ENCODE measurements around the gene HAO2.
A peak's percentile ranks its signal among the peaks of the same experiment; 100 is the strongest.
"Not testable (repeated sequence)": the region's sequence is repeated elsewhere in the genome, so short reads cannot be mapped to it uniquely, and the experiment has no call there.

The HAO2 gene

DNA sequence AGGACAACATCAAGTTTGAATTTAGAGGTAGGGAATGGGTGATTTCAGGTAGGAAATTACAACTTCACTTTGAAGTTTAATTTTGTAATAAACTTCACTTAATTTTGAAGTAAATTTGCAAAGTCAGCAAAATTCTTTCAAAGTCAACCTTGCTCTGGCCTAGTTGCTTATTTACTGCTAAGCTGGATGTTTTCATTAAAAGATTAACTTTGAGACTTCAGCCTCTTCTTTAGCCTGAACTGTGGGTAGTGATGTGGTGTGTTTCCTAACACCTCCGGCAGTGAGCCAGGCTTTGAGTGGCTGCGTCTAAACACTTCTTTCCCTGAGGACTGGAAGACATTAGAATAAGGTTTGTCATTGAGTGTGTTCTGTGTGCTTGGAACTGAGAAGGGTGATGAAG lies at the start of gene HAO2:
TSS of gene HAO2 (plus strand) at position 232 of the 400 bp plus-strand sequence. CDS start 12,301 bp downstream, outside the sequence.
- DNase-seq (ENCODE audit: low read depth), result no peak

DNA sequence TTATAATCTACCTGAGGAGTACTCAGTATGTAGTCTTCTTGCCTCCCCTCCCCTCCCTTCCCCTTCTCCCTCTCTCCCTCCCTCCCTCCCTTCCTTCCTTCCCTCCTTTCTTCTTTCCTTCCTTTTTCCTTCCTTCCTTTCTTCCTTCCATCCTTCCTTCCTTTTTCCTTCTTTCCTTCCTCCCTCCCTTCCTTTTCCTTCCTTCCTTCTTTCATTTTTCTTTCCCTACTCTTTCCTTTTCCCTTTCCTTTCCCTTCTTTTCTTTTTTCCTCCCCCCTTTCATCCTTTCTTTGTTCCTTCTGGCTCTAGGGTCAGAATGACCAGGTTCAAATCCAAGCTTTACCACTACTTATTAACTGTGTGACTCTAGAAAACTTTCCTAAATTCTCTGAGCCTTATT lies 48.5 kb upstream of the HAO2 start:
- no peak for DNase-seq (ENCODE audit: low read depth)

DNA sequence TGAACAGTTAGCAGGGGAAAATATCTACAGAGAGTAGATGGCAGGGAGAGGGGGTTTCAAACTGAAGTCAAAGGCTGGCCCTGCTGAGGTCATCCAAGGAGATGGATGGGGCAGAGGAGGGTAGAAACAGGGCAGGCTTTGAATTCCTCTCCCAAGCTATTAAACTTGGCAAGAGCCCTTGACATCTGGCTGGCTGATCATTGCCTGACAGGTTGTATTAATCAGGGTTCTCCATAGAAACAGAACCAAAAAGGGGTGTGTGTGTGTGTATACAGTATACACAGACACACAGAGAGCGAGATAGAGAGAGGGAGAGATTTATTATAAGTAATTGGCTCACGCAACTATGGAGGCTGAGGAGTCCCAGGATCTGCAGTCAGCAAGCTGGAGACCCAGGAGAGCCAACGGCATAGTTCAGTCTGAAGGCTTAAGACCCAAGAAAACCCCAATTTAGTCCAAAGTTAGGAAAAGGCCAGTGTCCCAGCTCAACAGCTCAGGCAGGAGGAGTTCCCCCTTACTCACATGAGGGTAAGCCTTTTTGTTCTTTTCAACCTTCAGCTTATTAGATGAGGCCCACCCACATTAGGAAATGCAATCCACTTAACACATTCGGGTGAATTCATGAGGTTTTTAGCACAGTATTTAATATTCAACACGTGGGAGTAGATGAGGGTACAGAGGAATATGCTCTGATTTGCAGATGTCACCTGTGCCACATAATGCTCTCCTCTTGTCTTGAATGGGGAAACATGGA lies 46.7 kb upstream of the HAO2 start:
- no peak for DNase-seq (ENCODE audit: low read depth)

GRCh38 chr1:119323216-119323982 lies 45.2 kb upstream of the HAO2 start:
- DNase-seq (ENCODE audit: low read depth), result no peak

DNA sequence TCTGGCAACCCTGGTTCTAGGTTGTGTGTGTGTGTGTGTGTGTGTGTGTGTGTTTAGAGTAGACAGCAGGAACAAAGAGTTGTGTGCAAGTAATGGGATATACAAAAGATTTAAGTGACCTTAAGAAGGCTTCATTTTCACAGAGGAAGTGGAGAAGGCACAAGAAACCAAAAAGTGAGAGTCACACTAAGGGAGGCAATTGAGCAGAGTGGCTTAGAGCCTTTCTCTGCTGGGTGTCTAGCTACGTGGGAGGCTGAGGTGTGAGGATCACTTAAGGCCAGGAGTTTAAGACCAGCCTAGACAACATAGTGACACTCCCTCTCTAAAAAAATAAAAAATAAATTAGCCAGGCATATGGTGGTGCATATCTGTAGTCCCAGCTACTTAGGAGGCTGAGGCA lies 44.4 kb upstream of the HAO2 start:
- no peak for DNase-seq (ENCODE audit: low read depth)

GRCh38 chr1:119326251-119326650 lies 42.3 kb upstream of the HAO2 start:
- no peak for DNase-seq (ENCODE audit: low read depth)

GRCh38 chr1:119327094-119327449 lies 41.5 kb upstream of the HAO2 start:
- no peak for DNase-seq (ENCODE audit: low read depth)

- DNase-seq (ENCODE audit: low read depth), result peak; percentile 22
These were observed 41.0 kb upstream of the HAO2 start for GRCh38 chr1:119327450-119328155.

DNA sequence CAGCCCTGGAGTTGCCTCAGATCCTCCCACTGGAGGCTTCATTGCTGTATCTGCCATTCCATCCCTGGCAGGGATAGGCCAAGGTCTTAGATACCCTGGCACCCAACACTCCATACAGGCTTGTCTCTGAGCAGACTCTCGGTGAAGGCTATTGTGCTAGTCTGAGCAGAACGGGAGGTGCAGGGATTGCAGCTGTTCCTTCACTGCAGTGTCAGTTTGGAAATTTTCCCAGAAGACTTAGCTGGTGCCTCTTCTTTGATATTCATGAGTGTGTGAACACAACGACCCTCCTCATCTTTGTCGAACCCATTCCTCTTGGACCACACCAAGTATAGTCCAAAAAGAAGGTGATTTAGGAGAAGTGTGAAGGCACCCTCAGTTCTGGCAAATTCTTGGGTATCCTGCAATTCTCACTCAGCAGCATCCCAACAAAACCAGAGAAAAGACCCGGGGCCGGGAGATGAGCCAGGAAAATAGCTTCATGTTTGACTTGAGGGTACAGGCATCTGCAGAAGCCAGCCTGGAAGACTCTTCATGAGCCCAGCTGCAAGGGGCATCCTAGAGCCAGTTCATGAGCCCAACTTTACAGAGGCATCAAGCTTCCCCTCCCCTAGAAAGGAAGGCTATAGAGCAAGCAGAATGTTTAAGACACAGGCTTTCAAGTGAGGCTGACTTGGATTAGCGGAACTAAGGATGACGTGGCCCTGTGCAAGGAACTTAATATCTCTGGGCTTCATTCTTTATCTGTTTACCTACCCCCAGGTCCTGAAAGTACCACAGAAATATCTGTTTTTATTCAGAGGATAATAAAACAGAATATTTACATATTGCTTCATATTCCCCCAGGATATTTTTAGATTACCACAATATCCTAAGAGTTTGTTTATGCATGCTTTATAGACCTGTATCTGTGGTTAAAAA lies 38.8 kb upstream of the HAO2 start:
- peak; percentile 33 for DNase-seq (ENCODE audit: low read depth)

DNA sequence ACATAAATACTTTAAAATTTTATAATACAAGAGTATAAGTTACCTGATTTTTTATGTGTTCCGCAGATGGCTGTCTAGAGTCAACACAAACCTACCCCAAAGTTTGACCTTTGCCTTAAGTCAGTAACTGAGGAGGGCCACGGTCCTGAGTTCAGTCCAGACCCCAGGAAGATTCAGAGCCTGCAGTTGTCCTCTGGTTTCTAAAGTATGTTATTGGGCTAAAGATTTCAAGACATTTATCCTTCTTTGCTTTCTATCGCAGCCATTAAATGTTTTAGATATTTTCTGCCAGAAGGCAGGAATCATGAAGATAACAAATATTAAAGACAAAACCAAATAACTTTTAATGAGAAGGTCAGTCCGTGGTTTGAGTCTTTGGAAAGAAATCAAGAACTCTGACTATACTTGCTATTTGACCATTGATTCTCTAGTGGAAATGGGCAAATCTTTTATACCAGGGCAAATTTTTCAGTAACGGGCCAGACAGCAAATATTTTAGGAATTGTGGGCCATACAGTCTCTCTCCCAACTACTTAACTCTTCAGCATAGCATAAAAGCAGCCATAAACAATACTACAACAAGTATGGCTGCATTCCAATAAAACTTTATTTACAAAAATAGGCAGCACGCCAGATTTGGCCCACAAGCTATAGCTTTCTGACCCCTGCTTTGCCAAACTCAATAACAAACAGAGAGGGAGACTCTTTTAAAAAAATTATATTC lies 38.0 kb upstream of the HAO2 start:
- DNase-seq (ENCODE audit: low read depth), result no peak

DNA sequence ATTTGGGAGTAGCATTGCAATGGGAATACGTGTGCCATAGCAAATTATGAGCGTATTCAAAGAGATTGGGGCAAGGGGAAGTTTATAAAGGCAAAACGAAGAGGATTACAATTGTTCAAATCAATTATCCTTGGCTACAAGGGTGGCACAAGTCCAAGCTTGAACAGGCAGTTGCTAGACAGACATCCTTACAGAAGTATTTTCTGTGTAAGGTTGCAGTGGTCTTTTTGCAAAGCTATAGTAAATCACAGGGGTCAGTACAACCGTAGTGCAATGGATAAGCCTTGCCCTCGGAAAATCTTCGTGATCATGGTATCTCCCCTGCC lies 37.4 kb upstream of the HAO2 start:
- no peak for DNase-seq (ENCODE audit: low read depth)

GRCh38 chr1:119331915-119332314 lies 36.7 kb upstream of the HAO2 start:
- DNase-seq (ENCODE audit: low read depth), result no peak

- DNase-seq (ENCODE audit: low read depth), result no peak
These were observed 36.0 kb upstream of the HAO2 start for GRCh38 chr1:119332622-119333021.

GRCh38 chr1:119333163-119333896 lies 35.3 kb upstream of the HAO2 start:
- no peak for DNase-seq (ENCODE audit: low read depth)

DNA sequence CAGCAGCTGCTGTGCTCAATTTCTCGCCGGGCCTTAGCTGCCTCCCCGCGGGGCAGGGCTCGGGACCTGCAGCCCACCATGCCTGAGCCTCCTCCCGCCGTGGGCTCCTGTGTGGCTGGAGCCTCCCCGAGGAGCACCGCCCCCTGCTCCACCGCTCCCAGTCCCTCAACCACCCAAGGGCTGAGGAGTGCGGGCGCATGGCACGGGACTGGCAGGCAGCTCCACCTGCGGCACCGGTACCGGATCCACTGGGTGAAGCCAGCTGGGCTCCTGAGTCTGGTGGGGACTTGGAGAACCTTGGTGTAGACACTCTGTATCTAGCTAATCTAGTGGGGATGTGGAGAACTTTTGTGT lies 34.7 kb upstream of the HAO2 start:
- not testable (repeated sequence) for DNase-seq (ENCODE audit: low read depth)

- peak; percentile 57 for DNase-seq (ENCODE audit: low read depth)
These were observed 31.7 kb upstream of the HAO2 start for GRCh38 chr1:119336848-119337247.

GRCh38 chr1:119338004-119338403 lies 30.6 kb upstream of the HAO2 start:
- no peak for DNase-seq (ENCODE audit: low read depth)

GRCh38 chr1:119338757-119339156 lies 29.8 kb upstream of the HAO2 start:
- DNase-seq (ENCODE audit: low read depth), result no peak

DNA sequence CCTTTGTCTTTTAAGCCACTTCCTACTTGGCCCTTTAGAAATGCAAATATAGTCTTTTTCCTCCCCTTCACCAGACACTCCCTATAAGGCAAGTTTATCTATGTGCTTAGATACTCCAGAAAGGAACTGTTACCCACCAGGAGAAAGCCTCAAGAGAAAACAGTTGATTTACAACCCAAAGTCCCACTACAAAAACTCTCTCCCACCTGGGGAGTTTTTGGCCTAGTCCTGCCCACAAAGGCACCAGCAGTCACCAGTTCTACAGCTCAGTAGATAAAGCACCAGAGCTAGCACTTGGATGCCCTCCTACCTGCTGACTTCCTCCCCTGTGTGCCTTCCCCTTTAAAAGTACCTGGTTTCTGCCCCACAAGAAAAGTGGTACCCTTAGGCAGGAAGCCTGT lies 27.7 kb upstream of the HAO2 start:
- DNase-seq (ENCODE audit: low read depth), result no peak

DNA sequence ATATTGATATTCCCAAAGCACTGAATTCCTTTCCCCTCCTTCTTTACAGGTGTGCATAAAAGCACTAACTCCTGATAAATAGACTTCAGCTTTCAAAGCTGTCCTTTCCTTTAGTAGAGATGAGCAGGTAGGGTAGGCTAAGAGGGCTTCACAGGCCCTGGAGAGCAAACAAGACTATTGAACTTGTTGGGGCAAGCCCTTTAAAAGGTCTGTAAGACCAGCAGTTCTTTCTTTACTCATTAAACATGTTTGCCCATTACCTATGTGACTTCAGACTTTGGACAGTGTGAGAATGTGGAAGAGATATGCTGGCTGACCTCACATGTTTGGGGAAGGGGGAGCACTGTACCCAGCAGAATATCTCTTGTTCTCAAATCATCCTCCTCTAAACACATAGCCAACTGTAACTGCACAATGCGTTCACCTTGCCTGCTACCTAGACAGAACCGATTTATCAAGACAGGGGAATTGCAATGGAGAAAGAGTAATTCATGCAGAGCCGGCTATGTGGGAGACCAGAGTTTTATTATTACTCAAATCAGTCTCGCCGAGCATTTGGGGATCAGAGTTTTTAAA lies 27.1 kb upstream of the HAO2 start:
- DNase-seq (ENCODE audit: low read depth), result no peak
